GM18870 (cell line): ENCODE measurements around the gene SLC38A2.

Experiments used
- ATAC-seq: cut with Tn5 transposase; IDR thresholded peaks from one replicate; pipeline ENCODE4 v1.9.1; 2021; ENCODE audit warnings: moderate library complexity; ENCODE audit not compliant: unreplicated experiment

The SLC38A2 gene

DNA sequence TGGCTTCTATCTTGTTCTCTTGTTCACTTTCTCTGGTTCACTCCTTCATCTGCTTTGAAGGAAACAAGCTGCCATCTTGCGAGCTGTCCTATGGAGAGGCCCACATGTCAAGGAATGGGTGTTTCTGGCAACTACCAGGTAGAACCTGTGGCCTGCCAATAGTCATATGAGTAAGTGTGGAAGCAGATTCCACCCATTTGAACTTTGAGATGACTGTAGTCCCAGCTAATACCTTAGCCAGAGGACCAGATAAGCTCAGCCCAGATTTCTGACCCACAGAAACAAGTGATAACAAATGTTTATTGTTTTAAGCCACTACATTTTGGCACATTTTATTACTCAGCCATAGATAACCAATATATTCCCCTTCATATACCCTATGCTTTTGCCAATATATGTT, 4.0 kb upstream of the SLC38A2 start:
- ATAC-seq: no peak

DNA sequence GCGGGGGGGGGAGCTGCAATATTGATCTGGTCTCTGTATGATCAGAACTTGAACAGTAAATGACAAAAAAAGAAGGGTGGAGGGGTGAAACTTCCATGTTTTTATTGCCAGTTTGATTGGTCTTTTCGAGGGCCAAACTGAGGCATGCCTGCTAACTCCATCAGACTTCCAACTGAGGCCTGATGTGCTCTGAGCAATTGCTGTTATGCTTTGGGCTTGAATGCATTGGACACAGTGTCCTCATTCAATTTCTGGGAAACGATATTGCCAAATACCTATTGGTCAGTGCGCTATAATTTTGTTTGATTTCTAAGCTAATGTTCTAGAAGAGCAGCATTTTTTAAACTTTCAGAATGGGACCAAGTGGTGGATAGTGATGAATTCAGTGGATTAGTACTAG, 2.1 kb upstream of the SLC38A2 start:
- ATAC-seq: no peak

DNA sequence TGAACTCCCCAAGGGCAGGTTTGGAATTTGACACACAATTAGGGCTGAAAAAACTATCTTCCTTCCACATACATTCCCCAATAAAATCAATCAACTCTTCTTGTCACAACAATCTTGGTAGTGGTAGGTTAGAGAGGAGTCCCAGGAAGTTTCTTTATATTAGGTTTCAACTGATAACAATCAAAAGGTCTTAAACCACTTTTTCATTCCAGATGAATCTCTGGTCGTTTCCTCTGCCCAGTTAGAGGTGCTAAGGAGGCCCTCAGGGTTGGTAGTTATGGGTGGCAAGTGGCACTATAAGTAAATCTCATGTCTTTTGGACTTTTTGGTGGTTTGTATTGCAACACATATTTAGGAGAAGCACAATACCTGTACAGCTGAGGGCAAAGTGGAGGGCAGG, 1.7 kb upstream of the SLC38A2 start:
- ATAC-seq: no peak

DNA sequence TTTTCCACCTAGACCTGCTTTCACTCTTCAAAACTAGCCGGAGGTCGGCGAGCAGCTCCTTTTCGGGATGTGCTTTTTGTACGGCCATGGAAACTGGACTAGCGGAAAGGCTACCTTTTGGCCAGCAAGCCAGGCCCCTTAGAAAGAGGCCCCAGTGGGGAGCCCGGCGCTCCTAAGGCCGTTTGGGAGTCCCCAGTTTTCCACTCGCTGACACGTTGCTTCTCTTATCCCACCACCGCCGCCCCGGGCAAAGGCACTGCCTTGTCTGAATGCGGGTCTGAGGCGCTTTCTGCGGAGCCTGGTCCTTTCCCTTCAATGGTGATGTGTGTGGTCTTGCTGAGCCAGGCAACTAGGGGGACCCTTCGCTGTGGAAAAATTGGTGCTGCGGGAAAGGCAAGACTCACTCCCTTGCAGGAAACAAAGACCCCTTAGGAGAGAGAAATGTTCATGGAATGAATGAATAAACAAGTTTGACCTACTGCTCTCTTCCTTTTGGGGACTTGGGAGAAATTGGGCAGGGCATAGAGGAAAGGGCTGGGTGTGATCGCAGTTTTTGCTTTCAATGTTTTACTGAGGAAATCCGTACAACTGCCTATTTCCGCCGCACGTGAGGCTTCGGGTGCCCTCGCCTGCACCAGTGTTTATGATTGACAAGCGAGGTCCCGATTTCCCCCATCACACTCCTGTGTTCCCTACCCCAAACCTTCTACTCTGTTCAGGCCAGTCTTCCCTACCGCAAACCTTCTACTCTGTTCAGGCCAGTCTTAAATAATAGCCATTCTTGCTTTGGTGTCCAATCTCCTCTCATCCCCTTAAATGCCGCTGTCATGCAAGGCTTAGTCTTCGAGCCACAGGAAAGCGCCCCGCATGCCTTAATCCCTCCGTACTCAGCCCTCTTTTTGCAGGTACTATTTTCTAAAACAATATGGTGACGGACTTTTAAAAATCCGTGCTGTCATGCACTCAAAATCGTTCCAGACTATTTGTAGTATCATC, 1.0 kb upstream of the SLC38A2 start:
- ATAC-seq: no peak

DNA sequence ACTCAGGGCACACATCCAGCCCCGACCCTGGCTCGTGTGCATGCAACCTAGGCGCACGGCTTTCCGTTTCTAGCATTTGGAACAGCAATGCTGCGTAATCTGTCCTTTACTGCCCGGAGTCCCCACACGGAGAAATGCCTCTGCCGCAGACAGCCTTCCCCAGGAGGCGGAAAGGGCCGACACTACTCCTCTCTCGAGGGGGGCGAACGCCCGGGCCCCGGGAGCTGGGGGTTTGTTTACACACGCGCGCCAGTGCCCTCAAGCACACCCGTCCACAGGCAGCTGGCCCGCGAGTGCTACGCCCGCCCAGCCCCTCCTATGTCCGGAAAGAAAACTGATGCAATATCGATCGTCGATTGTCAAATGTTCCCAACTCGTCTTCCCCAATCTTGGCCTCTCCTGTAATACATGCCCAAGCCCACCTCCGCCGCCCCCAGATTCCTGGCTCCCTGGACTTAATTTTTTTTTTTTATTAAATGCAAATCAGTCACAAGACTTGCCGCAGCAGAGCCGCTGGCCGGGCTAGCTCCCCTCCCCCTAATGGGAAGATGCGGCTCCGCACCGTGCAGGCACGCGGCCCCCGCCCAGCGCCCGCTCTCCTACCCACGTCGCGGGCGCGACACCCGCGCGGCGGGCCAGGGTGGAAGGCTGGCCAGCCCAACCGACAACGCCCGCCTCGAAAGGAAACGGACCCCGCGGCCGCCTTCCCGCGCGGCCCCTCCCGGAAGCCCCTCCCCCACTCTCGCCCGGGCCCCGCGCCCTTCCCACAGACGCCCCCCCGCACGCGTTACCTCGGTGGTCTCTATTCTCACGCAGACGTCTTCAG, 642 bp downstream of the SLC38A2 start:
- ATAC-seq: no peak

DNA sequence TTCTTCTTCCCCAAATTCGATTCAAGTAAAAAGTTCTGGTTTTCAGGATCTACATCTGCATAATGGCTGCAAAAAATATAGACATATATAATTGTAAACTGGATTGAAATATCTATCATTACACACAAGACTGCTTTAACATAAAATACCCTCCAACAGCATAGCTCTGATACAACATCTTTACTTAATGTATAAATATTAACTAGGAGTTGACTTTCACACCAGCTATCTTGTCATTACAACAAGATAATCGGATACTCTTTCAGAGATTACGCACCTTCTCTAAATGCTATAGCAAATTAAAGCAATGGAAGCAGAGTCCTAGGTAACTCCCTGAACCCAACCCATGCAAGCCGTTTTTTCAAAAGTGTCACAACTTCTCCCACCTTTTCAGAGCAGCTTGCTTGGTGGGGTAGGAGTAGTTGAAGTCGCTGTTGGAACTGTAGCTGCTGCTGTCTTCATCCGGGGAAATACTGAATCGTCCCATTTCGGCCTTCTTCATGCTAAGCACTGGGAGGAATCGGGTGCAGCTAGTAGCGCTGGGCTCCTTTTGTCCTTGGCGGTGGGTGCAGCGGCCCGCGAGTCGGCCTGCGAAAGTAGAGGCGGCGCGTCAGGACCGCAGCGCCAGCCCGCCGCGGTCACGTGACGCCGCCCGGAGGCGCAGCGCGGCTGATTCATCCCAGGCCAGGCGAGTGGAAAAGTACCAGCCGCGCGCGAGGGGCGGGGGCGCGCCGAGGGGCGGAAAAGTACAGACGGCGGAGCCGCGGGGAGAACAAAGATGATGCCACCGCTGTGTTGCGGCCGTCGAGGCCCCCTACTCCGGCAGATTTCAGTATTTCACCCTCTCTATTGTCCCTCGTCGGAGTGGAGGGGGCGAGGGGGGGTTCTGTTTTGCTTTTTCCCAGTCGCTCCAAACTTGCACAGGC, 1.5 kb downstream of the SLC38A2 start:
- peak; percentile 47 for ATAC-seq

DNA sequence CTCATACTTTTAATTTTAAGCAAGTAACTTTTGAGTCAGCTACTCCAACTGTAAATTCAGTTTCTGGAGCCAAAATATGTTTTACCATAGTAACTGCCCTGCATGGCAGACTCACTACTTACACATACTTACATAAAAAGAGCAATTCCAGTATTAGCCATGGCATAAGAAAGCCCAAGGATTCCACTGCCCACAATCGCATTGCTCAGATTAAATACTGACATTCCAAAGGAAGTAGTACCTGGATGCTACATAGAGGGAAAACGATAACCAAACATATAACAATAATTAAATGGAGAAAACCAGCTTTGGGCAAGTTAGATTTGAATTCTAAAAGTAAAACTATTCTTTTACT, 2.2 kb downstream of the SLC38A2 start:
- no peak for ATAC-seq

DNA sequence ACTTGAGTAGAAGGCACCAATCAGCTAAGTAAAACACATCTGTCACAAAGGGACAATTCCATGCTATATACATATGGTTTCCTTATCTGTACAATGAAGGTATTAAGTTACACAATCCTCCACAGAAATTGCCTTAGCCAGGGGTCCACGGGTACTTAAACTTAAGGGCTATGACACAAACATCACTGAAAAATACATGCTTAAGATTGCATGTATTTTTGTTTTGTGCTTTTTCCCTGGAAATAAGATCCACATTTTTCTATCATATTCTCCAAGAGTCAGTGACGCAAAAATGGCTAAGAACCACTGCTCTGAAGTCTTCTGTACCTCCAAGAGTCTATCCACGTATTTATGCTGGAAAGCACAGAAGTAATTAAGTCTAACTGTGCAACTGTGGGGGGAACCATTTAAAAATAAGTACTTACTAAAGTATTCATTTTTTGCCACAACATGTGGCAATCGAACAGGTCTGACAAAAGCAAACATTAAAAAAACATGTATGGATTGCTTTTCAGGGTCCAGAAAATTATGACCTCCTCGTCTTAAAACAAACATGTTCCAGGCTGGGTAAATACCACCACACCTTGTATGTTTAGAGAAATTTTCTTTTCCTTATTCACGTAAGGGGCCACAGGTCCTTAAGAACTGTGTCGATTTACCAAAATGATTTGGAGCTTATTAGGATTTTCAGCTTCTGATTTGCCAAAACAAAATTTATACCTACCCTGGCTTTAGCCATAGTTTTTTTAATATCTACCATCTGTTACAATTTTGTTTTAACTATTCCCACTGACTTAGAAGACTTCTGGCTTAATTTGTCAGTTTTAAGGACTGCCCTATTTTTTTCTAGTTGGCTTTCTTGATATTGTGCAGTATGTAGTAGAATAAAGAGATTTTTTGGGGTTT, 2.8 kb downstream of the SLC38A2 start:
- ATAC-seq: no peak

DNA sequence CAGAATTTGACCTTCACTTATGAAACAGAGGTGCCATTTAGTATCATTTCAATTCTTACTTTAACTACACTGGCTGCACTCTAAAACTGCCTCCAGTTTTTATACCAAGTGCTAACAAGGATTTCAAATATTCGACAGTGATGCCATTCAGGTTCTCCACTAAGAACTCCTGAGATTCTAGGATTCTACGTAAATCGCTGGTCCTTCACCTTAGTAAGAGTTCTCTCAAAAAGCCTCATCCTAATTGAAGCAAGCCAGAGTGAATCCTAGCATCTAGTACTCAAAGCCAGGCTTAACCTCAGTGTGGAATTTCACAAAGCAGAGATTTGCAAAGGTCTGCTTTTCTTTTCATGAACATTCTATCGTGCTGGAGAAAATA, 3.5 kb downstream of the SLC38A2 start:
- ATAC-seq: no peak

DNA sequence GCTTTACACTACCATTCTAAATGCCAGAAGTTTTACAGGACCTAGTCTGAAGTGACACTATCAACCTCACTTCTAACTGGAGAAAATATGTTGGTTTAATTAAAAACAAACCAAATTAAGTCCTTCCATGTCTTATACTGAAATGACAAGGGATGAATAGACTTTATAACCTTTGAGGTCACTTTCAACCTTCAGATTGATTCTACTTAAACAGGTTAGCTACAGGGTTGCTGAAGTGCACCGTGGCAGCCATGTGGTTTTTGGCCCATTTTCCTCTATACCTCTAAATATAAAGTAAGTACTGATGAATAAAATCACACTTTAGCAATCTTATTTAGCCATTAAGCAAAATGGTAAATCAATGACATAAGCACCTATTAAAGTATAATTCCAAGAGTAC, 3.9 kb downstream of the SLC38A2 start:
- no peak for ATAC-seq

DNA sequence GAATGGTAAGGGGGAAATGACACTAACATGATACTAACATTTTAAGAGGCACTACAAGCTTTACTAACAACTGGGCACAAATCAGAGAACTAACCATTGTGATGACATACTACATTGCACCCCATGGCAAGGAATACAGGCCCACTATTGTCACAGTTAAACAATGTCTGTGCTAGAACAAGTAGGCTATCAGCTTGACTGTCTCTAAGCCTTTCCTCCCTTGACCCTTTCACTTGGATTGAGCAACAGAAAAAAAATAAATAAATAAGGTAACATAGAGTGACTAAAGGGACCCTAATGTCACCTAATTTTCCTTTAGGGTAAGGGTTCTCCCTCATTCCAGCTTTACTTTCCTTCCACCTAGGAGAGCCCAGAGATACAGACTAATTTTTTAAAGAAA, 4.4 kb downstream of the SLC38A2 start:
- no peak for ATAC-seq

DNA sequence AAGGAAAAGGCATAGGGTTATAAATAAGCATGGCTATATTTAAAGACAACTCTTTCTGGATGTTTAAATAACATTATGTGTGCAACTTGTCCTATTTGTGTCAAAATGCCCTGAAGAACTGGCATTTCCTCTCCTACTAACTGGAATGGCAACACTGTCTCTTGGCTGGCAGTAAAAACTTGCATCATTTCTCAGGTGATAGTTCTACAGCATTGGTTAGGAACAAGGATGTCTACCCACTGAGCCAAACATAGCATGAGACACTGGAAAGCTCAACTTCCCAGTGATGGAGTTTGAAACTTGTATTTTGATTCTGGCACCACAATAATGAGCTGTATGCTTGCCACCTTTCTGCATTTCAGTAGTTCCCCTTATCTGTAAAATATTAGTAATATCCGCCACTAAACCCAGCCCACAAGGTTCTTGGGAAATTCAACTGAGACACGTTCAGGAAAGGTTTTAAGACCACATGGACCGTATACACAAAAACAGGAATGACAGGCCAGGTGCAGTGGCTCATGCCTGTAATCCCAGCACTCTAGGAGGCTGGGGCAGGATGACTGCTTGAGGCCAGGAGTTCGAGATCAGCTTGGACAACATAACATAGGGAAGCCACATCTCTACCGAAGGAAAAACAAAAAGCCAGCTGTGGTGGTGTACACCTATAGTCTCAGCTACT, 5.1 kb downstream of the SLC38A2 start:
- ATAC-seq: no peak

DNA sequence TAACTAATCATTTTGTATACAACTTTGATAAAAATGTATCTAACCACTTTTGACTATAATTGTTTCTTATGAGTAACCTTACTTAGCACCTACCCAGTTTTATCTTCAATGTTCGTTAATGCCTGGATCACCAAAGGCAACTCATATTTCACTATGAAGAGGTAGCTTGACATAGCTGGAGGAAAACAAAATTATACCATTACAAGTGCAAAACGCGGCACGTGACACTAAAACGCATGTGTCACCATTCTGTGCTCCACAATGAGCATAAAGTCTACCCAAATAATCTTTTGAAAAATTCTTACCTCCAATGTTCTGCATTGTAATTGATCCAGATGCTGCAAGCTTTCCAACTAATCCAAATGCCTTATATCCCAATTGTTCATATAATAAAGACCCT, 5.8 kb downstream of the SLC38A2 start:
- ATAC-seq: no peak

DNA sequence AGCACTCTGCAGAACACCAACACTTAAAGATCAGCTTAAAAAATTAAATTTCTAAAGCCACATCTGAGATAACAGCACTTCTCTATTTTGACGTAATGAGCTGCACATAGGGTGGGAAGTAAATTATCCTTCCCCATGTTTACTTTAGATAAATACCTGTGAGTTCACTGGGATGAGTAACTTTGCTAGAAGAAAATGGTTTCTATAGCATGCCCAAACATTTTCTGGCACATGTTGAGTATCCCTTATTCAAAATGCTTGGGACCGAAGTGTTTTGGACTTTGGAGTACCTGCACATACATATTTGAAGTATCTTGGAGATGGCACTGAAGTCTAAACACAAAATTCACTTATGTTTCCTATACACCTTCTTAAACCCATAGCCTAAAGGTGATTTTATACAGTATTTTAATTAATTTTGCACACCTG, 6.6 kb downstream of the SLC38A2 start:
- ATAC-seq: no peak

DNA sequence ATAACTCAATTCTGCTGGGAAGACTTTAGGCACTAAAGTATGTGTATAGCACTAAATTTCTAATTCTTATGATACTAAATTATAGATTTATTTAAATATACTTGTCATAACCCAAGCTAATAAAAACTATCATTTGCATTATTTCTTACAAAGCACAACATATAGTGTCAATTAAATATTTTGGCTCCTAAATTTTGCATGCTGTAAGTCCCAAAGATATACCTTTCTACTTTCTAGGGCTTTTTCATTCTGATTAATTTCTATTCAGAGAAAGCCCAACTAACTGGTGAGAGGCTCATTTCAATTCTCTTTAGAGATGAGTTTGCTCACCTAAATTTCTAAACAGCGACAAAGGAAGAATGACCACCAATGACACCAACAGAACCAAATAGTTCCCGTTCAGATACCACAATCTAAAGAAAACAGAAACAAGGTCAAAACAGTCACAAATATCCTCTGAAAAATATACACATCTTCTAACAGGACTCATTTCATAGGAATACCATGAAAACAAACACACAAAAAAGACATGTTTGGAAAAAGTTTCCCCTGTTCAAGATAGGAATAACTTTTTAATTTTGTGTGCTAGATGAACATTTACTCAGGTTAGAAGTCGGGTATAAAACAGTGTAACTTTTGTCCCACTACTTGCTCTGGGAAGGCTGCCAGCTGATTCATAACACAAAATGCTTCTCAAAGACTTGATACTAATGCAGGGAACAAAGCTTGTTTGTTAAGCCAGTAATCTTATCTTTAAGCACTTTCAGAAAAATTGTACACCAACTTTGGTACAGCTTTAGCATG, 7.6 kb downstream of the SLC38A2 start:
- no peak for ATAC-seq

DNA sequence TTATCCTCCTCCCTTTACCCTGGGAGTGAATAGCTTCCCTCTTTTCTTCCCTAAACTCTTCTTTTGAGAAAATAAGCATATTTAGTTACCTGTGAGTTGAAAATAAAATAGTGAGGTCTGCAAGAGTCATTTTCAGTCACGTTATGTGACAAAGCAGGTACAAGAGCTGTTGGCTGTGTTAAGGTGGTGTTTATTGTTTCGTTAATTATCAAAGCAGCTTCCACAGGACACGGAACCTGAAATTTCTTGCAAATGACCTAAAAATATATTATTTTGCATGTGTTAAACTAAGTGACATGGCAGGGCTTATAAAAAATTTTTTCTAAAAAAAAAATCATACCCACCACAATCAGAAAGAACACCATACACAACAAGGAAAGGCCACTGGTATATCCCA, 8.3 kb downstream of the SLC38A2 start:
- no peak for ATAC-seq

DNA sequence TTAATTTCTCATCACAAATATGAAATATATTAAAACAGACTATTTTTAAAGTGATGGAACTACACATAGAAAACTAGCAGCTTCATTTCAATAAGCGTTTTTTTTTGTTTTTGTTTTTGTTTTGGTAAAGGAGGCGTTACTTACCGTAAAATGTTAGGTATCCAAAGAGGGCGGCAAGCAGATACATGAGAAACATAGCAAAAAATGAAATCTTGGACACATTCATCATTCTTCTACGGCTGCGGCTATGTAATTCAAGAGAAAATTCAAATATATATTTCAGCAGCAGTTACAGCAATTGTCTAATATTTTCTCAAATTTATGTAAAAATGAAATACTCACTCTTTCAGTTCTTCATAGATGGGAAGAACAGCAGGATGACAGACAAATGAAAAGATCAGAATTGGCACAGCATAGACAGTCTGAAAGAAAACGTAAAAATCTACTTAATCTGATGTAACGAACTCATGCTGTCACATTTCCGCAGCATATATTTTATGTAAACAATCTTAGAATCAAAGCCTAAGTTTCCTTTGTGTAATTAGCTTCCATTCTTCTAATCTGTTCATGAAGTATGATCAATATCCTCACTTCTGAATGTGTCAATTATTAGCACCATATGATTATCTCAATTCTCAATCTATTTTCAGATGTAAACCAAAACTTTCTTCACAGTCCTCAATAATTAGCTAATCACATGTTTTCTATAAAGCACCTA, 8.8 kb downstream of the SLC38A2 start:
- ATAC-seq: no peak
